GM12878 (cell line): ENCODE data around the gene IL1RAPL1.
"Not testable (repeated sequence)": the region's sequence is repeated elsewhere in the genome, so short reads cannot be mapped to it uniquely, and the experiment has no call there.

Experiments used
- CTCF ChIP-seq, 3 experiments: IDR thresholded peaks in 2 of 3; conservative IDR thresholded peaks in 1 of 3; 2 replicates each; pipeline ENCODE4 v1.5.1; 2011; ENCODE audit warnings: low read depth in 3 of 3, low read length in 3 of 3, mild to moderate bottlenecking in 3 of 3, control low read depth in 2 of 3, moderate library complexity in 2 of 3, inconsistent platforms in 1 of 3, mixed read lengths in 1 of 3; ENCODE audit not compliant: control insufficient read depth in 2 of 3, insufficient read depth in 1 of 3; ENCODE audit errors: extremely low read depth in 1 of 3
- FOXM1 ChIP-seq: IDR thresholded peaks from 2 replicates; pipeline ENCODE4 v1.6.1; 2012; ENCODE audit warnings: low read depth, mild to moderate bottlenecking, inconsistent platforms, low read length, moderate library complexity
- POLR2A ChIP-seq: IDR thresholded peaks from 2 replicates; pipeline ENCODE4 v1.6.1; 2011; ENCODE audit warnings: low read depth, mild to moderate bottlenecking, low read length
- RCOR1 ChIP-seq: conservative IDR thresholded peaks from 2 replicates; pipeline ENCODE4 v1.6.1; 2012; ENCODE audit warnings: low read depth, low read length, improper control_type of control experiment
- ZNF274 ChIP-seq: IDR thresholded peaks from one replicate; pipeline ENCODE4 v1.8.0; 2011; ENCODE audit not compliant: insufficient read length, insufficient read depth

- TF ChIP-seq ZNF274; CTCF (IDR thresholded peaks at IDR 0.05 in 2 of 3, conservative IDR thresholded peaks at IDR 0.05 in 1 of 3; ENCODE audit: control insufficient read depth in 2 of 3, extremely low read depth in 1 of 3, insufficient read depth in 1 of 3, low read depth in 3 of 3, low read length in 3 of 3); FOXM1; POLR2A; RCOR1: not testable (repeated sequence)
Observed at GRCh38 chrX:29333091-29333490, 745.8 kb downstream of the IL1RAPL1 start.
